ENCODE data around the gene RUFY3. TPM values are rescaled to one million over a fixed set of nuclear protein-coding genes. Genes with fewer than 3 reads are reported as not detected.

Gene RUFY3
- total and polyA plus RNA-seq, 2 experiments from 2014 or later, result 18.3 to 29.2 TPM

- no peak for ATAC-seq
- Histone ChIP-seq H3K4me3 (no peak overlapping the region), H3K4me1 (ENCODE audit: insufficient read depth) (no peaks in the 10 kb centered on the region), H4K20me1 (replicated peaks; ENCODE audit: insufficient read depth) (peaks cover 3% of the 10 kb centered on the region), H2AFZ (no peak overlapping the region), H3F3A (replicated peaks; ENCODE audit: low read depth) (no peaks in the 10 kb centered on the region; the same call in 1 of the 2 replicates), H3K79me2 (replicated peaks; ENCODE audit: insufficient read depth) (no peaks in the 10 kb centered on the region; the same call in 1 of the 2 replicates), H3K27me3 (ENCODE audit: insufficient read depth) (no peaks in the 10 kb centered on the region), H3K9me2 (ENCODE audit: insufficient read depth) (no peaks in the 10 kb centered on the region), H3K4me2 (no peak overlapping the region), H3K27ac (ENCODE audit: low read depth) (no peak overlapping the region), H3K36me3 (ENCODE audit: insufficient read depth) (peaks cover 42% of the 10 kb centered on the region)
- no peak overlapping the region for H3K27ac Mint-ChIP-seq
- H3K27me3 Mint-ChIP-seq (ENCODE audit: insufficient read depth, low read depth, poor library complexity), result peaks cover 2% of the 10 kb centered on the region
- H3K4me3 Mint-ChIP-seq, result no peak overlapping the region
- H3K9me3 Mint-ChIP-seq, result no peaks in the 10 kb centered on the region
- H3K4me1 Mint-ChIP-seq, result no peaks in the 10 kb centered on the region
- TF ChIP-seq STAT1 (IDR thresholded peaks at IDR 0.05; ENCODE audit: unreplicated experiment), result no peak
- H3K36me3 Mint-ChIP-seq (ENCODE audit: low read depth), result peaks cover 59% of the 10 kb centered on the region
- DNase-seq (ENCODE audit: low spot score), result no peak
Measured at GRCh38 chr4:70818921-70819320, 97.2 kb downstream of the RUFY3 start.

- Histone ChIP-seq H3K27me3 (ENCODE audit: insufficient read depth) (no peaks in the 10 kb centered on the region), H3K27ac (ENCODE audit: low read depth) (no peak overlapping the region), H4K20me1 (replicated peaks; ENCODE audit: insufficient read depth) (peaks cover 39% of the 10 kb centered on the region), H3F3A (replicated peaks; ENCODE audit: low read depth) (no peaks in the 10 kb centered on the region), H3K4me2 (no peak overlapping the region), H3K9me2 (ENCODE audit: insufficient read depth) (no peaks in the 10 kb centered on the region), H3K4me1 (ENCODE audit: insufficient read depth) (no peaks in the 10 kb centered on the region), H3K79me2 (replicated peaks; ENCODE audit: insufficient read depth) (peaks cover 42% of the 10 kb centered on the region), H2AFZ (no peak overlapping the region), H3K4me3 (no peak overlapping the region), H3K36me3 (ENCODE audit: insufficient read depth) (peaks cover 74% of the 10 kb centered on the region)
- H3K9me3 Mint-ChIP-seq, result no peaks in the 10 kb centered on the region
- no peak for ATAC-seq
- H3K36me3 Mint-ChIP-seq (ENCODE audit: low read depth), result peaks cover 89% of the 10 kb centered on the region
- H3K4me3 Mint-ChIP-seq, result no peak overlapping the region
- peaks cover 5% of the 10 kb centered on the region for H3K27me3 Mint-ChIP-seq (ENCODE audit: insufficient read depth, low read depth, poor library complexity)
- no peaks in the 10 kb centered on the region for H3K4me1 Mint-ChIP-seq
- no peak for DNase-seq (ENCODE audit: low spot score)
- no peak overlapping the region for H3K27ac Mint-ChIP-seq
- TF ChIP-seq CREB1 (CRISPR knock-in tag; IDR thresholded peaks at IDR 0.05; ENCODE audit: low read depth) (no peak), ZNF462 (CRISPR knock-in tag; IDR thresholded peaks at IDR 0.05) (no peak), ZNF114 (CRISPR knock-in tag; IDR thresholded peaks at IDR 0.05) (no peak), ZNF331 (CRISPR knock-in tag; IDR thresholded peaks at IDR 0.05; ENCODE audit: low read depth) (no peak), CTCF (conservative IDR thresholded peaks at IDR 0.05; ENCODE audit: low read depth in 2 of 2) (no peak), EZH2phosphoT487 (IDR thresholded peaks at IDR 0.05; ENCODE audit: unreplicated experiment) (no peak), ETS1 (IDR thresholded peaks at IDR 0.05) (no peak), EZH2 (IDR thresholded peaks at IDR 0.05; ENCODE audit: low read depth, unreplicated experiment) (no peak), POLR2AphosphoS5 (IDR thresholded peaks at IDR 0.05; ENCODE audit: low read depth) (no peak), STAT1 (IDR thresholded peaks at IDR 0.05; ENCODE audit: unreplicated experiment) (no peak)
Measured at GRCh38 chr4:70829015-70829414, 107.3 kb downstream of the RUFY3 start.

Data from GM23338 (cell line).